Right atrium auricular region (tissue), 2 donors: Measurements from ENCODE around the gene NHS. TPM values are rescaled to one million over a fixed set of nuclear protein-coding genes. Genes with fewer than 3 reads are reported as not detected.
A peak's percentile ranks its signal among the peaks of the same experiment; 100 is the strongest.

Experiments used
- DNase-seq: peaks from one replicate; pipeline ENCODE4 v3.0.0-alpha.2; 2019; ENCODE audit warnings: low spot score
- H3K27ac ChIP-seq, 2 donors: fragments of 200-600 bp; sonication (generic); 1 replicate in 1 of 2; 2 replicates in 1 of 2; pipeline ENCODE4 v1.5.1; 2016 to 2019
- H3K27me3 ChIP-seq, 2 donors: fragments of 200-600 bp; sonication (generic); one replicate each; pipeline versions ENCODE4 v1.5.1 to v1.6.0; 2017 to 2019
- H3K36me3 ChIP-seq: fragments of 200-600 bp; sonication (generic); one replicate; pipeline ENCODE4 v1.5.1; 2016
- H3K4me1 ChIP-seq, 2 donors: fragments of 200-600 bp; sonication (generic); one replicate each; pipeline versions ENCODE4 v1.5.1 to v1.6.0; 2017 to 2019
- H3K4me3 ChIP-seq, 2 donors: fragments of 200-600 bp; sonication (generic); 1 replicate in 1 of 2; 2 replicates in 1 of 2; pipeline ENCODE4 v1.5.1; 2017 to 2019; ENCODE audit warnings: mild to moderate bottlenecking in 1 of 2, moderate library complexity in 1 of 2
- H3K9me3 ChIP-seq, 2 donors: fragments of 200-600 bp; sonication (generic); one replicate each; pipeline ENCODE4 v1.5.1; 2019
- total RNA-seq, 2 donors: library from RNA; depleted of rRNA; stranded (reverse); fragments of >200 nt; gene quantifications; one replicate each; pipeline ENCODE4 v1.1.0, GENCODE V29; 2016
- TF ChIP-seq, protein P1 (sequence below), 2 donors: fragments of 200-600 bp; sonication (generic); IDR thresholded peaks; one replicate each; pipeline ENCODE4 v1.5.1; 2019; ENCODE audit warnings: antibody characterized with exemption in 2 of 2

Gene NHS
- total RNA-seq, 2 donors from 2014 or later, result 0.59 to 2.0 TPM

DNA sequence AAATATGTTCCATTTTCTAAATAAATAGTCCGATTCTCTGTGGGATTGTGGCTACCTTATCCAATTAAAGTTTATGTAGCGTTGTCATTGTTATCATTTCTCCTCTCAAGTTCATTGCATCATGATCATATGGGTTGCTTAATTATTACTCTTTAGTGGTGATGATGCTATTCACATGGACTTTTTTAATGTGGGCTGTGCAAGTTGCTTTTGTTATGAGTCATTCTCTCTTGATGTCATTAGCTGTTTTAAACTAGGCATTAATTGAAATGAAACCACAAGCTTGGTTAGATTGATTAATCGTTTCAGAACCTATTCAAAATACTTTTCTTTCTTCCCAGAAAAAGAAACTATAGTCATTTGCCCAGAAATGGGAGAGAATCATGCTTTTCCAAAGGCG, 38.2 kb downstream of the NHS start:
- Histone ChIP-seq H3K4me1 (no peaks in the 10 kb centered on the region), H3K9me3 (no peaks in the 10 kb centered on the region), H3K27ac (no peak overlapping the region), H3K27me3 (no peaks in the 10 kb centered on the region), H3K36me3 (no peaks in the 10 kb centered on the region), H3K4me3 (no peak overlapping the region)
- TF ChIP-seq, protein P1, sequence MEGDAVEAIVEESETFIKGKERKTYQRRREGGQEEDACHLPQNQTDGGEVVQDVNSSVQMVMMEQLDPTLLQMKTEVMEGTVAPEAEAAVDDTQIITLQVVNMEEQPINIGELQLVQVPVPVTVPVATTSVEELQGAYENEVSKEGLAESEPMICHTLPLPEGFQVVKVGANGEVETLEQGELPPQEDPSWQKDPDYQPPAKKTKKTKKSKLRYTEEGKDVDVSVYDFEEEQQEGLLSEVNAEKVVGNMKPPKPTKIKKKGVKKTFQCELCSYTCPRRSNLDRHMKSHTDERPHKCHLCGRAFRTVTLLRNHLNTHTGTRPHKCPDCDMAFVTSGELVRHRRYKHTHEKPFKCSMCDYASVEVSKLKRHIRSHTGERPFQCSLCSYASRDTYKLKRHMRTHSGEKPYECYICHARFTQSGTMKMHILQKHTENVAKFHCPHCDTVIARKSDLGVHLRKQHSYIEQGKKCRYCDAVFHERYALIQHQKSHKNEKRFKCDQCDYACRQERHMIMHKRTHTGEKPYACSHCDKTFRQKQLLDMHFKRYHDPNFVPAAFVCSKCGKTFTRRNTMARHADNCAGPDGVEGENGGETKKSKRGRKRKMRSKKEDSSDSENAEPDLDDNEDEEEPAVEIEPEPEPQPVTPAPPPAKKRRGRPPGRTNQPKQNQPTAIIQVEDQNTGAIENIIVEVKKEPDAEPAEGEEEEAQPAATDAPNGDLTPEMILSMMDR (IDR thresholded peaks at IDR 0.05), result no peak
- DNase-seq, result no peak

DNA sequence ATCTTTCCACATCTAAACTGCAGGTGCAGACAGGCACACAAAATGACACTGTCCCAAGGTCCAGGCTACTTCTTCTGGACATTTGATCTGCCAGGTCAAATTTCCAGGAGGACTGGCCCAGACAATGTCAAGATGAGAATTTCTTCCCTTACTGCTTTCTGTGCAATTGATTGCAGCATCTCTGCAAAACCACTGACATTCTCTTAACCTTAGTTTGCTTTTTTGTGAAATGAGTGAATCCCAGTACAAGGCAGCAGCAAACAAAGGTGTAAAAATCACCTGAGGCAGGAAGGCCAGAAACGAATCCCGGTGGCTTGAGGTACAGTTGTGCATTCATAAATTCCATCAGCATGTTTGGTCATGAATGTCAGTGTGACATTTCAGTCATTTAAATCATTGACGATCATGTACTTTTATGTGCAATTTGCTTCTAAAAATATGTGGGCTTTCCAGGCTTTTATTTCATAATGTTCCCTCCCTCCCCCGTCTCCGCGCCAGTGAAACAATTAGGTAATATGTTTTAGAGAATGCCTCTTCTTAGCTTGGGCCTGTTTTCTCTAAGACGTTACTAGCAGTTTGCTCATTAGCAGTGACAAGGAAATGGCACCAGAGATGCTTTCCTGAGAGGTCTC, 39.1 kb downstream of the NHS start:
- no peak overlapping the region for H3K4me3 ChIP-seq
- H3K27me3 ChIP-seq, result no peaks in the 10 kb centered on the region
- DNase-seq, result no peak
- TF ChIP-seq, protein P1 (IDR thresholded peaks at IDR 0.05), result no peak
- no peaks in the 10 kb centered on the region for H3K4me1 ChIP-seq
- no peaks in the 10 kb centered on the region for H3K9me3 ChIP-seq
- H3K36me3 ChIP-seq, result no peaks in the 10 kb centered on the region
- H3K27ac ChIP-seq, result no peak overlapping the region

DNA sequence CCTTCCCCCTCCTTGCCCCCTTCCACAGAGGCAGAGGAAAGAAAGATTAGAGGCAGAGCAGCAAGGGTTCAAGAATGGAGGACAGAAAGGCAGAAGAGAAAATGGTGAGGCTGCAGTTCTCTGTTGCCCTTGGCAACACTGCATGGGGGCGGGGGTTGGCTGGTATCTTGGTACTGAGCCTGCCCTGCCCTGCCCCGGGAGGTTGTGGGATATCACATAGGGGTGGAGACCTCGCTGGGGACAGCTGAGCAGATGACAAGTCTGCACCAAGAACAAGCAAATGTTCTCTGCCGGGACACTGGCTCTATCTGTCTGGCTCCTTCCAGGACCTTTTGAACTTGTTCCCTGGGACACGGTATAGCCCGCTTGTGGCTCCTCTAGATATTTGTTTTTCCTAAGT, 39.8 kb downstream of the NHS start:
- peak; percentile 59 for DNase-seq
- H3K27me3 ChIP-seq, result no peaks in the 10 kb centered on the region
- H3K27ac ChIP-seq, result no peak overlapping the region
- H3K36me3 ChIP-seq, result no peaks in the 10 kb centered on the region
- no peaks in the 10 kb centered on the region for H3K9me3 ChIP-seq
- TF ChIP-seq, protein P1 (IDR thresholded peaks at IDR 0.05), result no peak
- H3K4me1 ChIP-seq, result no peaks in the 10 kb centered on the region
- H3K4me3 ChIP-seq, result no peak overlapping the region

DNA sequence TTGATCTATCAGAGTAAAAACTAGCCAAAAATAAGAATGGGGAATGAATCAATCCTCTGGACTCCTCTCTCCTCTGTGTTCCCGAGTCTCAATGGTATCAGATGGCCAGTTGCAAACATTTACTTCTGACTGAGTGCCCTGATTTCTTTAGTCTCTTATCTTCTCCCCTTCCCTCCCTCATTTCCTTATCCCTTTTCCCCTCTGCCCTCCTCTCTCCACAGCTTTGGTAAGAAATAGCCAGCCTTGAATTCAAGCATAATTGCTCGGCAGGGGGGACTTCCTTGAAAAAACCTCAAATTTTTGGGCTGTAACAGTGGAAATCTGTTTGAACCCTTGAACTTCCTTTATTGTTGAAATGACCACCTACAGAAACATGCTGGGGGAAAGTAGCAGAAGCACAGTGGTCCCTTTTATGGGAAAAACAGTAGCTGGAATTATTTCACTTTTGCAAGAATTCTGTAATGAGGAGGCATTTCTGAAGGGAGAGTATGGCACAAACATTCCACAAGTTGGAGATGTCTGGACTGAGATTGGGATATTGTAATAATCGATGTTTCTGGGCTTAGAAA, 40.3 kb downstream of the NHS start:
- no peak overlapping the region for H3K4me3 ChIP-seq
- TF ChIP-seq, protein P1 (IDR thresholded peaks at IDR 0.05), result no peak
- no peaks in the 10 kb centered on the region for H3K27me3 ChIP-seq
- no peaks in the 10 kb centered on the region for H3K36me3 ChIP-seq
- no peak for DNase-seq
- H3K9me3 ChIP-seq, result no peaks in the 10 kb centered on the region
- H3K27ac ChIP-seq, result no peak overlapping the region
- H3K4me1 ChIP-seq, result no peaks in the 10 kb centered on the region

DNA sequence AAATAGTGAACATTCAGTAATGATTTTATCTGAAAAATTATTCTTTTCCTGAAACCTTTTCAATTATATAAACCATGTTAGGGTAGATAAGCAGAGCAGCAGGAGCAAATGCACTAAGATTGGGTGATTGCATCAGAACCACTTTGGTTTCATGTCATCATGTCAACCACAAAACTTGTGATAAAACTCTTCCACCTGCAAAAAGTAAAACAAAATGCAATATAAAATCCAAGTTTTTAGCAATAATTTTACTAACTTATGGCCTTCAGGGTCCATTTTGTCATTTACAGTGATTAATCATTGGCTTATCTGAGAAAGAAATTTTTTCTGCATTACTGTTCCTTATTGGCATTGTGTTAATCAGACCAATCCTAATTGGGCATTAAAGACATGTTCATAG, 42.4 kb downstream of the NHS start:
- H3K4me1 ChIP-seq, result no peaks in the 10 kb centered on the region
- DNase-seq, result no peak
- no peaks in the 10 kb centered on the region for H3K27me3 ChIP-seq
- no peak overlapping the region for H3K4me3 ChIP-seq
- no peaks in the 10 kb centered on the region for H3K36me3 ChIP-seq
- H3K9me3 ChIP-seq, result no peaks in the 10 kb centered on the region
- TF ChIP-seq, protein P1 (IDR thresholded peaks at IDR 0.05), result no peak
- no peak overlapping the region for H3K27ac ChIP-seq

DNA sequence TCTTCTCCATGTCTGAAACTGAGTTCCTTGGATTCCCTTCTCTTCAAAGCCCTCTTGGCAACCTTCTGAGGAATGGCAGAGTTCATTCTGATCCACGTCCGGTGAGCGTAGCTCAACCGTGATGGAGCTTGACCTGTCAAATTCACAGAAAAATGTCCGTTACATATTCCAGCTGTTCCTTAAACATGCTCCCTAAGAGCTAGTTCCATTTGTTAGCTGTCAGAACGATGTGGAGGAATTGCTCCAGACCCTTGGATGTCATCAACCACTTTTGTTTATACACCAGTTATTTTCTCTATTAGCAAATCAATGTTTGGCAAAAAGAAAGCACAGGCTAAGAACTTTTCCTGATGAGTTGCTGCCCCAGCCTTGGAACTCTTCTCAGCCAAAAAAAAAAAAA, 50.1 kb downstream of the NHS start:
- Histone ChIP-seq H3K9me3 (no peaks in the 10 kb centered on the region), H3K4me1 (no peaks in the 10 kb centered on the region), H3K27me3 (no peaks in the 10 kb centered on the region), H3K4me3 (no peak overlapping the region), H3K36me3 (no peaks in the 10 kb centered on the region), H3K27ac (no peak overlapping the region)
- no peak for DNase-seq
- TF ChIP-seq, protein P1 (IDR thresholded peaks at IDR 0.05), result no peak
